Uterus (tissue), 4 donors: ENCODE results near the gene POMGNT2. TPM values are rescaled to one million over a fixed set of nuclear protein-coding genes. Genes with fewer than 3 reads are reported as not detected.
A peak's percentile ranks its signal among the peaks of the same experiment; 100 is the strongest.

Source experiments
- DNase-seq, 2 donors: peaks; one replicate each; pipeline ENCODE4 v3.0.0-alpha.2; 2019 to 2020
- H3K27ac ChIP-seq, 2 donors: fragments of 200-600 bp; sonication (generic); 1 replicate in 1 of 2; 2 replicates in 1 of 2; pipeline ENCODE4 v1.5.1; 2016 to 2018
- H3K27me3 ChIP-seq, 2 donors: fragments of 200-600 bp; sonication (generic); one replicate each; pipeline ENCODE4 v1.5.1; 2018 to 2019; ENCODE audit warnings: control low read depth in 1 of 2
- H3K36me3 ChIP-seq, 2 donors: fragments of 200-600 bp; sonication (generic); one replicate each; pipeline ENCODE4 v1.5.1; 2019; ENCODE audit warnings: control low read depth in 1 of 2
- H3K4me1 ChIP-seq, 2 donors: fragments of 200-600 bp; sonication (generic); one replicate each; pipeline ENCODE4 v1.5.1; 2018 to 2019; ENCODE audit warnings: control low read depth in 1 of 2
- H3K4me3 ChIP-seq, 2 donors: fragments of 200-600 bp; sonication (generic); 1 replicate in 1 of 2; 2 replicates in 1 of 2; pipeline ENCODE4 v1.5.1; 2018 to 2019; ENCODE audit warnings: mild to moderate bottlenecking in 1 of 2
- H3K9me3 ChIP-seq, 2 donors: fragments of 200-600 bp; sonication (generic); one replicate each; pipeline ENCODE4 v1.5.1; 2019; ENCODE audit warnings: control low read depth in 1 of 2
- POLR2A ChIP-seq, 2 donors: fragments of 450-650 bp; IDR thresholded peaks; one replicate each; pipeline ENCODE4 v1.6.1; 2016; ENCODE audit warnings: antibody characterized with exemption in 2 of 2, mild to moderate bottlenecking in 1 of 2, moderate library complexity in 1 of 2
- intact Hi-C: fragments of 100-400 bp; cut with DNase I; formaldehyde crosslinking; loops from one replicate; pipeline ENCODE4 v1.15.1; 2023; ENCODE audit warnings: low total_unique reads
- total RNA-seq, 4 donors: library from RNA; depleted of rRNA in 3 of 4; stranded (reverse); fragments of >200 nt in 3 of 4; gene quantifications; one replicate each; pipeline versions ENCODE4 v1.1.0 to v1.2.4, GENCODE V29; 2014 to 2023
- TF ChIP-seq, protein P1 (sequence below), 4 experiments: fragments of 200-600 bp in 2 of 4; fragments of 450-650 bp in 2 of 4; sonication (generic) in 2 of 4; IDR thresholded peaks; one replicate each; pipeline ENCODE4 v1.5.1; 2016 to 2019; ENCODE audit warnings: antibody characterized with exemption in 4 of 4, mild to moderate bottlenecking in 2 of 4, moderate library complexity in 1 of 4
- donor health status: DM: yes; HTN: yes; CAD: no.

Gene POMGNT2
- total RNA-seq, 4 donors from 2014 or later = 17.6 to 103 (median 57.7) TPM

DNA sequence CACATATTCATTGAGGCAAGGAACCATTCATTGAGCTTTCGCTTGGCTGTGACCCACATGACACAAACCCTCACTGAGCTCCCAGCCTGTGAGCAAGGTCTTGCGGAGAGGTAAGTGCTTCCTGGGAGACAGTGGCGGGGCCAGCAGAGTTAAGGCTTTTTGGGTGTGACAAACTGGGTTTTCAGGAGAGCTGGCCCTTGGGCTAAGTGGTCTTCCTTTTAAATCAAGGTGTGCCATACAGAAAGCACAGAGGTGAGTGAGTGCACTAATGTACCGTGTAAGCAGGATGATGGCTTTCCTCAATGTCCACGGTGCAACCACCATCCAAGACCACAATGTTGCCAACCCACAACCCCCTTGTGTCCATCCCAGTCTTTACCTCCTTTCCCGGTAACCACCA is 28.6 kb downstream of the POMGNT2 start:
- no peaks in the 10 kb centered on the region for H3K4me1 ChIP-seq
- no peak for TF ChIP-seq POLR2A (IDR thresholded peaks at IDR 0.05)
- TF ChIP-seq, protein P1, sequence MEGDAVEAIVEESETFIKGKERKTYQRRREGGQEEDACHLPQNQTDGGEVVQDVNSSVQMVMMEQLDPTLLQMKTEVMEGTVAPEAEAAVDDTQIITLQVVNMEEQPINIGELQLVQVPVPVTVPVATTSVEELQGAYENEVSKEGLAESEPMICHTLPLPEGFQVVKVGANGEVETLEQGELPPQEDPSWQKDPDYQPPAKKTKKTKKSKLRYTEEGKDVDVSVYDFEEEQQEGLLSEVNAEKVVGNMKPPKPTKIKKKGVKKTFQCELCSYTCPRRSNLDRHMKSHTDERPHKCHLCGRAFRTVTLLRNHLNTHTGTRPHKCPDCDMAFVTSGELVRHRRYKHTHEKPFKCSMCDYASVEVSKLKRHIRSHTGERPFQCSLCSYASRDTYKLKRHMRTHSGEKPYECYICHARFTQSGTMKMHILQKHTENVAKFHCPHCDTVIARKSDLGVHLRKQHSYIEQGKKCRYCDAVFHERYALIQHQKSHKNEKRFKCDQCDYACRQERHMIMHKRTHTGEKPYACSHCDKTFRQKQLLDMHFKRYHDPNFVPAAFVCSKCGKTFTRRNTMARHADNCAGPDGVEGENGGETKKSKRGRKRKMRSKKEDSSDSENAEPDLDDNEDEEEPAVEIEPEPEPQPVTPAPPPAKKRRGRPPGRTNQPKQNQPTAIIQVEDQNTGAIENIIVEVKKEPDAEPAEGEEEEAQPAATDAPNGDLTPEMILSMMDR (IDR thresholded peaks at IDR 0.05) = no peak
- no peaks in the 10 kb centered on the region for H3K36me3 ChIP-seq
- H3K9me3 ChIP-seq = no peaks in the 10 kb centered on the region
- H3K27me3 ChIP-seq = no peaks in the 10 kb centered on the region
- intact Hi-C loops = no loop called here
- H3K4me3 ChIP-seq = no peak overlapping the region
- no peak overlapping the region for H3K27ac ChIP-seq
- DNase-seq = no peak

DNA sequence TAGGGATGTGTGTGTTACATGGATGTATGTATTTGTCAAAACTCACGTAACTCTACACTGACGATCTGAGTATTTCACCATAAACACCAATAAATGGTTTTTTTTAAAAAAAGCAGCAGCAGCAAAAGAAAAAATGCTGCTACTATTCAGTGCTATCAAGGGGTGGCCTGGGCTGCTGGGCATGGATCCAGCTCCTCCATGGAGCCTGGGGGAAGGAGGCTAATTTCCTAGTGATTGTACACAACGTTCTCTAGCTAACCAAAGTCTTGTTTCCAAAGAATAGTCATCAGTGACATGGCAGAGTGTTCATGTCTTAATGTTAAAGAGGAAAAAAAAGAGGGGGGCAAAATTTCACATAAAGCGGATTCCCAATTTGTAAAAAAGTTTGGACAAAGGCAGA is 29.0 kb downstream of the POMGNT2 start:
- intact Hi-C loops = no loop called here
- TF ChIP-seq, protein P1 (IDR thresholded peaks at IDR 0.05) = no peak
- no peak for TF ChIP-seq POLR2A (IDR thresholded peaks at IDR 0.05)
- Histone ChIP-seq H3K36me3 (no peaks in the 10 kb centered on the region), H3K27me3 (no peaks in the 10 kb centered on the region), H3K4me1 (no peaks in the 10 kb centered on the region), H3K27ac (peak overlapping the region in 1 of 2 donors; percentile 12), H3K9me3 (no peaks in the 10 kb centered on the region), H3K4me3 (no peak overlapping the region)
- DNase-seq = no peak

DNA sequence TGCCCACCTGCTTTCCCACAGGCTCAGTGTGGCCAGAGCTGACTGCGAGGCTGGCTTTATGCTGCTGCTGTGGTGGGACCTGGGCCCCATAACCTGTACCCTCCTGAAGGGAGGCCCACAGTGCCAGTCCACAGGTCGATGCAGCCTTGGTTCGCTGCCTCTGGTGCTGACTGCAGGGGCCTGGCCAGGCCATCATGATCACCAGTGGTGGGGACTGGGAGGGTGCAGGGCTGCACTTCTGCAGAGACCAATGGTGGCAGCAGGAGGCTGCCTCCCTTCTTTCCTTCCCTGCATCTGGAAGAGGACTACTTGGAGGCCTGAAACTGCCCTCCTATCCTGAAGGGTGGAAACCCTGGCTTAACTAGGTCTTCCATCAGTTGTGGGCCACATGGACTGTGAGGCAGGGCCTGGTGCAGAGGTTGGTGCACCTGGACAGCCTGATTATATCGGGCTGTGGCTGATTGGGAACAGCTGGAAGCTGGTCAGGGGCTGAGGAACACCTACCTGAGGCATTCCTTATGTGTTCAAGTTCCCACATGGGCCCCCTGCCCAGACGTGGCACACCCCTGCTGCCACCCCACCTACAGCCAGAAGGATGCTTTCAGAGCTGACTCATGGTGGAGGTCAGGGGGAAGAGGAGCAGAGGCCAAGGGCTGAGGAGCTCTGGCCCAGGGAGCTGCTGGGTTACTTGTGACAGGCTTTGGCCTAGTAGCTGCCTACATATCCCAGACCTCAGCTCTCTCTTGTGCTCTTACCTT is 29.8 kb downstream of the POMGNT2 start:
- no peaks in the 10 kb centered on the region for H3K27me3 ChIP-seq
- H3K27ac ChIP-seq = peak overlapping the region; percentile 12 to 33
- H3K4me1 ChIP-seq = no peaks in the 10 kb centered on the region
- intact Hi-C loops = no loop called here
- no peaks in the 10 kb centered on the region for H3K9me3 ChIP-seq
- no peak for DNase-seq
- H3K36me3 ChIP-seq = no peaks in the 10 kb centered on the region
- TF ChIP-seq POLR2A (IDR thresholded peaks at IDR 0.05) = no peak
- TF ChIP-seq, protein P1 (IDR thresholded peaks at IDR 0.05) = no peak
- no peak overlapping the region for H3K4me3 ChIP-seq

DNA sequence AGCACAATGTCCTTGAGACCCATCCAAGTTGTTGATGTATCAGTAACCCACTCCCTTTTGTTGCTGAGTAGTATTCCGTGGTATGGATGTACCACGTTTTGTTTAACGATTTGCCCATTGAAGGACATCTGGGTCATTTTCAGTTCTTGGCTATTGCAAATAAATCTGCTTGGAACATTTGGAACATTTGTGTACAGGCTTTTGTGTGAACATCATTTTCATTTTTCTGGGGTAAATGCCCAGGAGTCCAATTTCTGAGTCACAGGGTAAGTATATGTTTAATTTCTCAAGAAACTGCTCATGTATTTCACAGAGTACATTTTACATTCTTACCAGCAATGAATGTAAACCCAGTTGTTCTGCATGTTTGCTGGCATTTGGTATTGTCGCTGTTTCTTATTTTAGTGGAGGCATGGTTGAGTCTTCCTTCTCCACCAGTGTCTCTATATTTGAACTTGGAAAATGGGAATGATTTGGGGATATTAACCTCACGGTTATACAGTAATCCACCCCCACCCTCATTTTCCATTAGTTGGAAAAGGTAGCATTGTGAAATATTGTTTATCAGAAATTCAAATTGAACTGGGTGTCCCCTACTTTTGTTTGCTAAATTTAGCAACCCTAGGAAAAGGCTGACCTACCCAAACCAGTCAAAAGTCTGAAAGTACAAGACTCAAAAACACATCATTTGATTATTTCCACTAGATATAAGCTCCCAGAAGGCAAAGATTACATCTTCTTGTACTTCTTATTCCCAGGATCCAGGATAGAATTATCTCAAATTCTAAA is 30.8 kb downstream of the POMGNT2 start:
- no peak for TF ChIP-seq POLR2A (IDR thresholded peaks at IDR 0.05)
- TF ChIP-seq, protein P1 (IDR thresholded peaks at IDR 0.05) = no peak
- DNase-seq = no peak
- H3K36me3 ChIP-seq = no peaks in the 10 kb centered on the region
- H3K4me1 ChIP-seq = no peaks in the 10 kb centered on the region
- intact Hi-C loops = no loop called here
- H3K4me3 ChIP-seq = no peak overlapping the region
- H3K27ac ChIP-seq = peak overlapping the region in 1 of 2 donors; percentile 12
- H3K9me3 ChIP-seq = no peaks in the 10 kb centered on the region
- no peaks in the 10 kb centered on the region for H3K27me3 ChIP-seq

DNA sequence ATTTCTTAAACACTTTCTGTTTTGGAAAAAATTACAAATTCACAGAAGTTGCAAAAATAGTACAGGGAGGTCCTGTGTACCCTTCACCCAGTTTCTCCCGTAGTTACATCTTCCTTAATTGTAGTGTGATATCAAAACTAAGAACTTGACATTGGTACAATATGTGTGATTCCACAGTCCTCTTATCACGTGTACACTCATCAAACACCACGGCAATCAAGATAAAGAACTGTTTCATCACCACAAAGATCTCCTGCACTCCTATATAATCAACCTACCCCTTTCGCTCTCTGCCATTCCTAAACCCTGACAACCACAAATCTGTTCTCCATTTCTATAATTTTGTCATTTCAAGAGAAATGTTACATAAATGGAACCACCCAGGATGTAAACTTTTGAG is 31.4 kb downstream of the POMGNT2 start:
- no peak overlapping the region for H3K27ac ChIP-seq
- intact Hi-C loops = no loop called here
- no peak overlapping the region for H3K4me3 ChIP-seq
- DNase-seq = no peak
- H3K4me1 ChIP-seq = no peaks in the 10 kb centered on the region
- no peaks in the 10 kb centered on the region for H3K9me3 ChIP-seq
- H3K27me3 ChIP-seq = no peaks in the 10 kb centered on the region
- H3K36me3 ChIP-seq = no peaks in the 10 kb centered on the region
- TF ChIP-seq, protein P1 (IDR thresholded peaks at IDR 0.05) = no peak
- TF ChIP-seq POLR2A (IDR thresholded peaks at IDR 0.05) = no peak
